HG02759 (cell line): ENCODE results near the gene NACA.

Experiments
- ATAC-seq: cut with Tn5 transposase; IDR thresholded peaks from one replicate; pipeline ENCODE4 v1.9.1; 2021; ENCODE audit warnings: mild to moderate bottlenecking, moderate library complexity; ENCODE audit not compliant: unreplicated experiment

NACA gene

DNA sequence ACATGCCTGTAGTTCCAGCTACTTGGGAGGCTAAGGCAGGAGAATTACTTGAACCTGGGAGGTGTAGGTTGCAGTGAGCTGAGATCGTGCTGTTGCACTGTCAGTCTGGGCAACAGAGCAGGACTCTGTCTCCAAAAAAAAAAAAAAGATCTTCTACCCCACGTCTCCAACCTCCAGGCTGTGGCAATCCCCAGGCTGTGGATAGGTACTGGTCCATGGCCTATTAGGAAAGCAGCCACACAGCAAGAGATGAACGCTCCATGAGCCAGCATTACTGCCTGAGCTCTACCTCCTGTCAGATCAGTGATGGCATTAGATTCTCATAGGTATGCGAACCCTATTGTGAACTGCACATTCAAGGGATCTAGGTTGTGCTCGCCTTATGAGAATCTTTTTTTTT lies 30.9 kb downstream of the NACA start:
- no peak for ATAC-seq

DNA sequence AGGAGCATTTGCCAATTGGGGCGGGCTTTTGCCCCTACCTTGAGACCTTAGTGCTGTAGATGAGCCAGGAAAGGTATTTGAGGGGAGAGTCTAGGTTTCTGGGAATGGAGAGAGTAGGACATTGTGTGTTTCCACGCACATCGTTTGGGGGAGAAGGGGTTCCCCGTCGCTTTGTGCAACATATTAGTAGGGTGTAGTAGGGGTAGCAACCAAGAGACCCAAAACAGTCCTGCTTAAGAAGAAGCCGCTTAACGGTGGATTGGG lies 36.3 kb downstream of the NACA start:
- no peak for ATAC-seq

DNA sequence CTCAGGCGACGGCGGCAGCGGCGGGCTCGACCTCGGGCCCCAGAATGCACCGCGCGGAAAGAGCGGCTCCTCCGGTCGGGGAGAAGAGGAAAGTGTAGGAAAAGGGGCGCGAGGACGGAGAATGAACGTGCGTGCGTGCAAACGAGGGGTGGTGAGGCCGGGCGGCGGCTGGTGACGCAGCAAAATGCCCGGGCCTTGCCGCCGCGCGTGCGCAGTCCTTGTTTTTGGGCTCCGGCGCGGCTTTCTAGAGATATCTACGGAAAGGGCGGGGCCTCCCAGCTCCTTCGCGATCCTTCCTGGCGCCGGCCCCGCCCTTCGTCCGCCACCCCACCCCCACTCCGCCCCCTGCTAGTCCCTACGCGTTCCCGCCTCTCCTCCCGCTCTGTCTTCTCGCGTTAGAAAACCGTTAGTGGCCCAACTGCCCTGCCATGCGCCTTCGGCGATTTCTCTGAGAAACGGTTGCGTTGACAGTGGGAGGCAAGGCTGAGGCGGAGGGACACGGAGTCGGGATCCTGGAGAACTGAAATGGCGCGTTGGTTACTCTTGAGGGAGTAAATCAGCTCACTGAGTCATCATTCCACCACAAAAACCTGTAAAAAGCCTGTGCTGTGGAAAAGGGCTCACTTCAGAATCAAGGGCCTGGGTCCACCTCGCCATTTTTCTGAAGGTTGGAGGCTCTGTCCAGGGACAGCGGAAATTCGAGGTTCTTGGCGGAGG lies 36.8 kb downstream of the NACA start, which contains the start of gene PTGES3:
PTGES3 (minus strand) TSS at position 156 of the 717 bp plus-strand sequence. CDS start 285 bp downstream, outside the sequence.
- peak; percentile 74 for ATAC-seq

DNA sequence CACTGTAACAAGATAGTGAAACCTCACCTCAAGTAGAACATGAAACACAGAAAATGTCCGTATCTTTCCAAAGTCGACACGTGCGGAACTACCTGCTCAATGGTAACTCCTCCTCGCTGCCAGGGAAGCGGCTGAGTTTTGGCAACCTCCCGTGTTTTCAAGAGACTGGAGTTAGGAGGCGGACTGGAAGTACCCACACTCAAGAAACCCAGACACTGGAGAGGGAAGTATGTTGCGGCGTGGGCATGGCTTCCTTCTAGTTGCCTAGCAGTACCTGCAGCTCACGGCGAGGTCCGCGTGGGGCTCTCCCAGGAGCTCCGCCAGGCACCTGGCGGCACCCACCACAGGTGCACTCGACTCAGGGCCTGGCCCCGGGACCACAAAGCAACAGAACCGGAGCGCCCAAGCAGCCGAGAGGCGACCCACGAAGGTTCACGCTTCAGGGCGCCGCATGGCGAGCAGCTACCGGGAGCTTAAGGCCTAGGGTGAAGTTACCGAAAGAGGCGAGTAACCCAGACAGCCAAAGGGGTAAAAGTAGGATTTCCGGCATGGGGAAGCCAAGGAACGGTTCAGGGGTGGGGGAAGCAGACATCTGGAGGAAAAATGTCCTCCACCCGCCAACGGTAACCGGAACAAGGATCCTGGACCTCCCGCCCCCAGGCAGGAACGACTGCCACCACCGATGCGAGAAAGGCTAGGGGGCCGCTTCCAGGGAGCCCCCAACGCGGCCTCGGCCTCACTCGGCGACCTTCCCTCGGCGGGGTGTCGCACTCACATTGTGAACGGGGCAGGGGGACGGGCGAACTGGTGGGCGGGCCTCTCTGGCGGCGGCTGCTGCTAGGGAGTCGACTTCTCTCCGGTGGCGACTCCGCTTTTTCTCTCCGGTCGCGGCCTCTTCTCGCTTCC lies 37.6 kb downstream of the NACA start:
- ATAC-seq, result peak; percentile 42

DNA sequence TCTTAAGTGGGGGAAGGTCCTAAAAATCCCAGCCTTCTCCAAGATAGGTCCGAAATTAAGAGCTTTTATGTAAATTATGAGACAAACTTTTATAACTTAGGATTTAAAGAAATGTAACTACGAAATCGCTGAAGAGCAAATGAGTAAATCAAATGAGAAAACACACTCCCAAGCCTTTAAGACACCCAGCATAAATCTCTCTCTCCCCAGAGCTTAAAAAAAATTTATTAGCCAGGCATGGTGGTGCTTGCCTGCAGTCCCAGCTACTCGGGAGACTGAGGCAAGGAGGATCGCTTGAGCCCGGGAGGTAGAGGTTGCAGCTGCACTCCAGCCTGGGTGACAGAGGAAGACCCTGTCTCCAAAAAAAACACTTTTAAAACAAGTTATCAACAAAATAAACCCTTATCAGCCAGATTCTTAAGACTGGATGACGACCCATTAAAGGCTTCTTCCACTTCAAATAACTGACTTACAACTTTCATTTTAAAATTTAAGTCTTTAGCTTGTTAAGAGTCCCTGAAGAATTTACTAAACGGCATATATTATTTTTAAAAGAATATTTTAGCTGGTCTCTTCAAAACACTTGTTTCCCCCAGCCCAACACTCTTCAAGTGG lies 40.2 kb downstream of the NACA start:
- no peak for ATAC-seq

DNA sequence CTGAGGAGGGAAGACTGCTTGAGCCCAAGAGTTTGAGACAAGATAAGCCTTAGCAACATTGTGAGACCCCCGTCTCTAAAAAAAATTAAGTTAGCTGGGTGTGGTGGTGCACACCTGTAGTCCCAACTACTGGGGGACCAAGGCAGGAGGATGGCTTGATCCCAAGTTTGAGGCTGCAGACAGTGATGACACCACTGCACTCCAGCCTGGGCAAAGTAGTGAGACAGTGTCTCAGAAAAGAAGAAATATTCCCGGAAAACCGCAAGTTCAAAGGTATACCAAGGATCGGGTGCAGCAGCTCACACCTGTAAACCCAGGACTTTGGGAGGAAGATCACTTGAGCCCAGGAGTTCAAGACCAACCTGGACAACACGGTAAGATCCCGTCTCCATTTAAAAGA lies 42.8 kb downstream of the NACA start:
- ATAC-seq, result no peak

DNA sequence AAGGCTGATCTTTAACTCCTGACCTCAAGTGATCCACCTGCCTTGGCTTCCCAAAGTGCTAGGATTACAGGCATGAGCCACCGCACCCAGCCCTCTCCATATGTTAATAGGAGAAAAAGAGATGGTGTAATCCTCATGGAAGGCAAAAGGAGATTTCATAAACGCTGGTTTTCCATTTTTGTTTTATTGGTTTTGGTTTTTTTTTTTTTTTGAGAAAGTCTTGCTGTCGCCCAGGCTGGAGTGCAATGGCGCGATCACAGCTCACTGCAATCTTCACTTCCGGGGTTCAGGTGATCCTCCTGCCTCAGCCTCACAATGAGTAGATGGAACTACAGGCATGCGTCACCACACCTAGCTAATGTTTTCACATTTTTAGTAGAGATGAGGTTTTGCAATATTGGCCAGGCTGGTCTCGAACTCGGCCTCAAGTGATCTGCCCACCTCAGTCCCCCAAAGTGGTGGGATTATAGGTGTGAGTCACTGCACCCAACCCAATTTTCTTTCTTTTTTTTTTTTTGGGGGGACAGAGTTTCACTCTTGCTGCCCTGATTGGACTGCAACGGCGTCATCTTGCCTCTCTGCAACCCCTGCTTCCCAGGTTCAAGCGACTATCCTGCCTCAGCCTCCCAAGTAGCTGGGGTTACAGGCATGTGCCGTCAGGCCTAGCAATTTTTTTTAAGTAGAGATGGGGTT lies 45.1 kb downstream of the NACA start:
- no peak for ATAC-seq

DNA sequence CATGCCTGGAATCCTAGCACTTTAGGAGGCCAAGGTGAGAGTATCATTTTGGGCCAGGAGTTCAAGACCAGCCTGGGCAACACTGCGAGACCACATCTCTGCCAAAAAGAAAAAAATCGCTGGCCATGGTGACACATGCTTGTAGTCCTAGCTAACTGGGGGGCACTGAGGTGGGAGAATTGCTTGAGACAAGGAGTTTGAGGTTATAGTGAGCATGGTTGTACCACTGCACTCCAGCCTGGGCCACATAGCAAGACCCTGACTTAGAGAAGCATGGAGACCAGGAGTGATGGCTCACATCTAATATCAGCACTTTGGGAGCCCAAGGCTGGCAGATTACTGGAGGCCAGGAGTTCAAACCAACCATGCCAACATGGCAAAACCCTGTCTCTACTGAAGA lies 46.2 kb downstream of the NACA start:
- ATAC-seq, result no peak

DNA sequence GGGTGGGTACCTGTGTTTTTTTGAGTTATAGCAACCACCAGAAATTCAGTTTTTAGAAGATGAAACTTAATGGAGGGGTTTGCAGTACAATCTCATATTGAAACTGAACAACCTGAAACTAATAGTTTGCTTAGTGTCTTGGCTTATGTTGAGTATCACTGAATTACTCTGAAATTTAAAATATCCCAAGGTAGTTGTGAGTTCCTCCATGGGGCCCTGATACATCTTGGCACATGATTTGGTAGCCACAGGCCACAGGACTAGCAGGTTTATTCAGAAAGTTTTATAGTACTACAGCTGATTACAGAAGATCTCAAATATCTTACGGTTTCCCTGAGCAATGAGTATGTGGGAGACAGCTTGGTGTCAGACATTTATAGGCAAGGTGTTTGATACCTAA lies 47.4 kb downstream of the NACA start:
- ATAC-seq, result peak; percentile 48

DNA sequence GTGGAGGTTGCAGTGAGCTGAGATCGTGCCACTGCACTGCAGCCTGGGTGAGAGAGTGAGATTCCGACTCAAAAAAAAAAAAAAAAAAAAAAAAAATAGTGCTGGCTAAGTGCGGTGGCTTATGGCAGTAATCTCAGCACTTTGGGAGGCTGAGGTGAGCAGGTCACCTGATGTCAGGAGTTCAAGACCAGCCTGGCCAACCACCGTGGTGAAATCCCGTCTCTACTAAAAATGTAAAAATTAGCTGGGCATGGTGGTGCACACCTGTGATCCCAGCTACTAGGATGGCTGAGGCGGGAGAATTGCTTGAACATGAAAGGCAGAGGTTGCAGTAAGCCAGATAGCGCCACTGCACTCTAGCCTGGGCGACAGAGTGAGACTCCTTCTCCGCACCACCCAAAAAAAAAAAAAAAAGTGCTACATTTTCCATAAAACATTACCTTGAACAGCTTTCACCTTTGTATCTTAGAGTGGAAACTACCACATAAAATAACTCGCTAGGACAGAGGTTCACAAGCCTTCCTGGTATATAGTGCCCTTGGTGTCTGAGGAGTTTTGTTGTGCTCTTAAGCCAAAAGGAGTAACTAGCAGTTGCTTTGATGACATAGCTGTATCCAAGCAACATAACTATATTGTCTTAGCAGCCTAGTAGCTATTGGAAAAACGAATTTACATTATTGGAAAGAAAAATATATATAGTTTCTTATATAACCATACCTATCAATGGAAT lies 48.1 kb downstream of the NACA start:
- no peak for ATAC-seq

DNA sequence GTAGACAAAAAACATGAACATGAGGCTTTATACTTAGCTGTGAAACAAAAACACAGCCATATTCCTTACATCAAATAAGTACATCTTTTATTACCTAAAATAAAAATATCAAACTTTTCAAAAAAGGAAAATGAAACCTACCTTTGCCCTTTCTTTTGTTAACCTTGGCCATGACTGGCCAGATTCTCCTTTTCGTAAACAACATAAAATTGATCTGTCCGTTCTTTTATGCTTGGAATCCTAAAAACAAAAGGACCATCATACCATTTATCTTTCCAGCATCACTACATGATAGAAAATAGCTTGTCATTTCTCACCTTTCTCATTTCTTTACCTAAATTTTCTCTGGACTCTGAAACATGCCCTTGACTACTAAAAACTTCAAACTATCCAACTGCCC lies 53.5 kb downstream of the NACA start:
- ATAC-seq, result no peak

DNA sequence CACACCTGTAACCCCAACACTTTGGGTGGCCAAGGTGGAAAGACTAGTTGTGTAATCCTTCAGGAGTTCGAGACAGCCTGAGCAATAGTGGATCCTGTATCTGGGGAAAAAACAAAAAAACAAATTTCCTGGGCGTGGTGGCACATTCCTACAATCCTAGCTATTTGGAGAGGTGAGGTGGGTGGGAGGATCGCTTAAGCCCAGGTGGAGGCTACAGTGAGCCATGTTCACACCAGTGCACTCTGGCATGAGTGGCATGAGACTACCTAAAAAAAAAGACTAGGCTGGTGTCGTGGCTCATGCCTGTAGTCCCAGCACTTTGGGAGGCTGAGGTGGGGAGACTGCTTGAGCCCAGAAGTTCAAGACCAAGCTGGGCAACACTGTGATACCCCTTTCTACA lies 54.3 kb downstream of the NACA start:
- ATAC-seq, result no peak

DNA sequence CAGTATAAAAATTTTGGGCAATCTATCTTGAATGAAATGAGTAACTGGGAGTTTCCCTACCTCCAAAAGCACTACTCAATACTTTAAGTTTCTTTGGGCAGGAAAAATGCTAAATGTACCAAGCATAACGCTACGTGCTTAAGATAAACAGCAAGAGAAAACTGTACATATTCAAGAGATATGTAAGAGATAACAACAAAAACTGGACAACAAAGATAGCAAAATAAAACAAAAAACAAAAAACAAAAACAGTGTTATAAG lies 57.0 kb downstream of the NACA start:
- no peak for ATAC-seq
